Effector CD8-positive, alpha-beta T cell (primary cell): ENCODE data around the gene THBD.

ENCODE experiments used
- DNase-seq: peaks from one replicate; lab custom pipeline; 2025; lab: John Stamatoyannopoulos, UW

The THBD gene

GRCh38 chr20:23084282-23084844, 34.9 kb upstream of the THBD start:
- DNase-seq: no peak

GRCh38 chr20:23083553-23084220, 34.2 kb upstream of the THBD start:
- DNase-seq: no peak

GRCh38 chr20:23082846-23083552, 33.5 kb upstream of the THBD start:
- DNase-seq: no peak

- DNase-seq: no peak
Observed at GRCh38 chr20:23081263-23081819, 31.9 kb upstream of the THBD start.

- no peak for DNase-seq
Observed at GRCh38 chr20:23080521-23080920, 31.0 kb upstream of the THBD start.

- DNase-seq: no peak
Observed at GRCh38 chr20:23079926-23080325, 30.5 kb upstream of the THBD start.

GRCh38 chr20:23079016-23079351, 29.5 kb upstream of the THBD start:
- no peak for DNase-seq

- DNase-seq: no peak
Observed at GRCh38 chr20:23078351-23079015, 29.0 kb upstream of the THBD start.

- DNase-seq: no peak
Observed at GRCh38 chr20:23077277-23077676, 27.8 kb upstream of the THBD start.

GRCh38 chr20:23074052-23074451, 24.6 kb upstream of the THBD start:
- DNase-seq: no peak

- no peak for DNase-seq
Observed at GRCh38 chr20:23072892-23073586, 23.6 kb upstream of the THBD start.

- DNase-seq: no peak
Observed at GRCh38 chr20:23071996-23072395, 22.5 kb upstream of the THBD start.

GRCh38 chr20:23071398-23071797, 21.9 kb upstream of the THBD start:
- no peak for DNase-seq

GRCh38 chr20:23069108-23069507, 19.6 kb upstream of the THBD start:
- no peak for DNase-seq

- DNase-seq: no peak
Observed at GRCh38 chr20:23068283-23068682, 18.8 kb upstream of the THBD start.

- no peak for DNase-seq
Observed at GRCh38 chr20:23066772-23067171, 17.3 kb upstream of the THBD start.

GRCh38 chr20:23065266-23066201, 16.1 kb upstream of the THBD start:
- no peak for DNase-seq

- DNase-seq: no peak
Observed at GRCh38 chr20:23063581-23063980, 14.1 kb upstream of the THBD start.

GRCh38 chr20:23063168-23063567, 13.7 kb upstream of the THBD start:
- no peak for DNase-seq

- no peak for DNase-seq
Observed at GRCh38 chr20:23062632-23063031, 13.2 kb upstream of the THBD start.
